GM18951 (cell line): ENCODE measurements around the gene SLC6A5.

Source experiments
- POLR2A ChIP-seq: IDR thresholded peaks from 4 replicates; pipeline ENCODE4 v1.6.1; 2011; ENCODE audit warnings: mild to moderate bottlenecking; ENCODE audit not compliant: insufficient read length, insufficient read depth; ENCODE audit errors: extremely low read depth
- in situ Hi-C: fragments of 300-500 bp; cut with MboI; formaldehyde crosslinking; loops from one replicate; pipeline ENCODE4 v1.12.0; 2022; ENCODE audit warnings: low sequenced_read_pairs, mixed read lengths, inconsistent platforms; ENCODE audit not compliant: unreplicated experiment

The SLC6A5 gene

GRCh38 chr11:20583201-20583600 lies 16.2 kb upstream of the SLC6A5 start:
- in situ Hi-C loops, result no loop called here
- TF ChIP-seq POLR2A, result no peak

GRCh38 chr11:20584093-20584774 lies 15.2 kb upstream of the SLC6A5 start:
- in situ Hi-C loops, result no loop called here

GRCh38 chr11:20589796-20590195 lies 9.6 kb upstream of the SLC6A5 start:
- no peak for TF ChIP-seq POLR2A
- in situ Hi-C loops, result no loop called here

More at GRCh38 chr11:20584093-20584774, 15.2 kb upstream of the SLC6A5 start:
- no peak for TF ChIP-seq POLR2A

- no peak for TF ChIP-seq POLR2A
- in situ Hi-C loops, result no loop called here
These were observed 9.0 kb upstream of the SLC6A5 start for GRCh38 chr11:20590381-20590780.

- in situ Hi-C loops, result no loop called here
- TF ChIP-seq POLR2A, result no peak
These were observed 6.7 kb upstream of the SLC6A5 start for GRCh38 chr11:20592741-20593140.

- no peak for TF ChIP-seq POLR2A
- in situ Hi-C loops, result no loop called here
These were observed 4.9 kb upstream of the SLC6A5 start for GRCh38 chr11:20594274-20595061.

- in situ Hi-C loops, result no loop called here
- no peak for TF ChIP-seq POLR2A
These were observed 4.3 kb upstream of the SLC6A5 start for GRCh38 chr11:20595101-20595500.

GRCh38 chr11:20596205-20597153 lies 2.9 kb upstream of the SLC6A5 start:
- in situ Hi-C loops, result no loop called here
- TF ChIP-seq POLR2A, result no peak

- in situ Hi-C loops, result no loop called here
- no peak for TF ChIP-seq POLR2A
These were observed 2.2 kb upstream of the SLC6A5 start for GRCh38 chr11:20597154-20597679.

- in situ Hi-C loops, result no loop called here
- TF ChIP-seq POLR2A, result no peak
These were observed 1.5 kb upstream of the SLC6A5 start for GRCh38 chr11:20597680-20598484.

- no peak for TF ChIP-seq POLR2A
- in situ Hi-C loops, result no loop called here
These were observed 916 bp upstream of the SLC6A5 start for GRCh38 chr11:20598492-20598891.

- in situ Hi-C loops, result loop anchor here (10.0 to 25.0 kb wide), 2 partner anchors 215 to 463 kb away; partner anchors contain the start of gene PRMT3
- no peak for TF ChIP-seq POLR2A
These were observed 575 bp downstream of the SLC6A5 start for GRCh38 chr11:20600020-20600346.
